HepG2 (cell line): ENCODE results near the gene TMC4. TPM values are rescaled to one million over a fixed set of nuclear protein-coding genes. Genes with fewer than 3 reads are reported as not detected.

ENCODE experiments used
- ATF7 ChIP-seq, 2 experiments: fragments of 450-650 bp in 1 of 2; sonication (generic) in 1 of 2; formaldehyde crosslinking in 1 of 2; IDR thresholded peaks; 2 replicates each; pipeline versions ENCODE4 v1.4.0 to v1.6.1; 2016 to 2020; ENCODE audit warnings: antibody characterized with exemption in 1 of 2, mild to moderate bottlenecking in 1 of 2, missing genetic modification reagents in 1 of 2
- CBFB ChIP-seq: sonication (generic); formaldehyde crosslinking; IDR thresholded peaks from 2 replicates; pipeline ENCODE4 v1.4.0; 2020; ENCODE audit warnings: missing genetic modification reagents
- DZIP1 ChIP-seq: sonication (generic); formaldehyde crosslinking; IDR thresholded peaks from 2 replicates; pipeline ENCODE4 v1.5.0; 2020; ENCODE audit warnings: mild to moderate bottlenecking, missing genetic modification reagents
- HOMEZ ChIP-seq: IDR thresholded peaks from 2 replicates; pipeline ENCODE4 v1.6.1; 2016; ENCODE audit warnings: low read depth
- HOXA9 ChIP-seq: sonication (generic); formaldehyde crosslinking; IDR thresholded peaks from 2 replicates; pipeline ENCODE4 v1.8.1; 2022; ENCODE audit warnings: missing genetic modification reagents, mild to moderate bottlenecking, moderate library complexity, borderline replicate concordance
- KDM2A ChIP-seq: sonication (generic); formaldehyde crosslinking; IDR thresholded peaks from 2 replicates; pipeline ENCODE4 v1.4.0; 2020; ENCODE audit warnings: low read depth, missing genetic modification reagents, borderline replicate concordance
- KDM5B ChIP-seq: sonication (generic); formaldehyde crosslinking; IDR thresholded peaks from 2 replicates; pipeline ENCODE4 v1.4.0; 2020; ENCODE audit warnings: missing genetic modification reagents, mild to moderate bottlenecking, borderline replicate concordance
- MAZ ChIP-seq, 2 experiments: sonication (generic) in 1 of 2; formaldehyde crosslinking in 1 of 2; IDR thresholded peaks; 2 replicates each; pipeline versions ENCODE4 v1.5.0 to v1.6.1; 2012 to 2020; ENCODE audit warnings: low read depth in 2 of 2, mild to moderate bottlenecking in 2 of 2, borderline replicate concordance in 1 of 2, improper control_type of control experiment in 1 of 2, low read length in 1 of 2, missing genetic modification reagents in 1 of 2, moderate library complexity in 1 of 2
- MYNN ChIP-seq: sonication (generic); formaldehyde crosslinking; IDR thresholded peaks from 2 replicates; pipeline ENCODE4 v1.4.0; 2020; ENCODE audit warnings: mild to moderate bottlenecking, low read depth, missing genetic modification reagents
- POLR2A ChIP-seq, 2 experiments: IDR thresholded peaks; 2 replicates each; pipeline ENCODE4 v1.6.1; 2011; ENCODE audit warnings: low read depth in 2 of 2, low read length in 2 of 2, mild to moderate bottlenecking in 1 of 2, moderate library complexity in 1 of 2; ENCODE audit not compliant: insufficient read depth in 1 of 2
- SMAD3 ChIP-seq: sonication (generic); formaldehyde crosslinking; IDR thresholded peaks from 2 replicates; pipeline ENCODE4 v1.4.0; 2020; ENCODE audit warnings: missing genetic modification reagents
- SOX6 ChIP-seq, 2 experiments: fragments of 450-650 bp in 1 of 2; sonication (generic) in 1 of 2; formaldehyde crosslinking in 1 of 2; IDR thresholded peaks; 2 replicates each; pipeline versions ENCODE4 v1.4.0 to v1.6.1; 2017 to 2020; ENCODE audit warnings: antibody characterized with exemption in 1 of 2, mild to moderate bottlenecking in 1 of 2, missing genetic modification reagents in 1 of 2
- TAF1 ChIP-seq: sonication (generic); formaldehyde crosslinking; IDR thresholded peaks from 2 replicates; pipeline ENCODE4 v1.4.0; 2020; ENCODE audit warnings: missing genetic modification reagents
- TBX2 ChIP-seq: sonication (generic); formaldehyde crosslinking; IDR thresholded peaks from 2 replicates; pipeline ENCODE4 v1.5.0; 2020; ENCODE audit warnings: missing genetic modification reagents, mild to moderate bottlenecking, borderline replicate concordance
- TSC22D2 ChIP-seq: sonication (generic); formaldehyde crosslinking; IDR thresholded peaks from 2 replicates; pipeline ENCODE4 v1.5.1; 2020; ENCODE audit warnings: missing genetic modification reagents, mild to moderate bottlenecking, borderline replicate concordance
- ZBTB38 ChIP-seq: sonication (generic); formaldehyde crosslinking; IDR thresholded peaks from 2 replicates; pipeline ENCODE4 v1.5.1; 2020; ENCODE audit warnings: mild to moderate bottlenecking, missing genetic modification reagents
- ZC3H13 ChIP-seq: sonication (generic); formaldehyde crosslinking; IDR thresholded peaks from 2 replicates; pipeline ENCODE4 v1.8.1; 2023; ENCODE audit warnings: mild to moderate bottlenecking, missing genetic modification reagents, moderate library complexity
- ZFAT ChIP-seq: sonication (generic); formaldehyde crosslinking; conservative IDR thresholded peaks from 2 replicates; pipeline ENCODE4 v1.8.1; 2023; ENCODE audit warnings: missing genetic modification reagents, inconsistent platforms
- ZNF12 ChIP-seq: sonication (generic); formaldehyde crosslinking; IDR thresholded peaks from 2 replicates; pipeline ENCODE4 v1.5.0; 2020; ENCODE audit warnings: missing genetic modification reagents
- ZNF263 ChIP-seq: sonication (generic); formaldehyde crosslinking; IDR thresholded peaks from 2 replicates; pipeline ENCODE4 v1.4.0; 2020; ENCODE audit warnings: missing genetic modification reagents
- ZNF282 ChIP-seq: fragments of 450-650 bp; IDR thresholded peaks from 2 replicates; pipeline ENCODE4 v1.6.1; 2018; ENCODE audit not compliant: partially characterized antibody
- ZNF33B ChIP-seq: sonication (generic); formaldehyde crosslinking; IDR thresholded peaks from 2 replicates; pipeline ENCODE4 v1.5.1; 2020; ENCODE audit warnings: mild to moderate bottlenecking, missing genetic modification reagents
- ZNF7 ChIP-seq: IDR thresholded peaks from 2 replicates; pipeline ENCODE4 v1.6.1; 2016; ENCODE audit warnings: missing biosample characterization, missing genetic modification reagents
- ZNF788 ChIP-seq: sonication (generic); formaldehyde crosslinking; IDR thresholded peaks from 2 replicates; pipeline ENCODE4 v1.5.0; 2020; ENCODE audit warnings: mild to moderate bottlenecking, missing genetic modification reagents, borderline replicate concordance
- ZSCAN12 ChIP-seq: sonication (generic); formaldehyde crosslinking; IDR thresholded peaks from 2 replicates; pipeline ENCODE4 v1.9.0; 2021; ENCODE audit warnings: mild to moderate bottlenecking, missing genetic modification reagents
- polyA plus RNA-seq, 8 experiments: library from polyadenylated mRNA; depleted of rRNA in 3 of 8; stranded (reverse) in 7 of 8; unstranded in 1 of 8; fragments of >200 nt; fragmentation: Illumina TruSeq in 4 of 8; extraction: Trizol in 4 of 8; gene quantifications; 2 replicates each; pipeline versions ENCODE4 v1.2.1 to v1.2.3, GENCODE V29; 2011 to 2016; ENCODE audit warnings: low read depth in 4 of 8, missing spikeins in 1 of 8, mixed read lengths in 1 of 8; ENCODE audit not compliant: insufficient read depth in 1 of 8
- total RNA-seq, 5 experiments: library from RNA; depleted of rRNA; stranded (reverse); fragments of >200 nt; fragmentation: Illumina TruSeq; extraction: Trizol; gene quantifications; 2 replicates each; pipeline ENCODE4 v1.2.3, GENCODE V29; 2016; ENCODE audit warnings: low read depth in 1 of 5

TMC4 gene
- total and polyA plus RNA-seq, 2 of the 13 experiments (the other 11 are each of a cell fraction or from before 2014, with no cell fraction given): 0.13 to 0.24 TPM

GRCh38 chr19:54191011-54191810, 18.3 kb upstream of the TMC4 start, which contains the start of gene TSEN34 (continued):
- no peak for TF ChIP-seq HOMEZ
- TF ChIP-seq CBFB (CRISPR knock-in tag): 0 out of 2 replicates have a peak, but pooled peaks have one; percentile 10
- TF ChIP-seq ZNF263 (CRISPR knock-in tag): 0 out of 2 replicates have a peak, but pooled peaks have one; percentile 16
- no peak for TF ChIP-seq ATF7 (IDR thresholded peaks at IDR 0.05)
- TF ChIP-seq ATF7 (CRISPR knock-in tag; IDR thresholded peaks at IDR 0.05): no peak
- peak; percentile 13; the same call in 1 of the 2 replicates for TF ChIP-seq MAZ (IDR thresholded peaks at IDR 0.05; ENCODE audit: borderline replicate concordance, low read depth, low read length)
- TF ChIP-seq MAZ (CRISPR knock-in tag; IDR thresholded peaks at IDR 0.05; ENCODE audit: low read depth): no peak; the same call in 1 of the 2 replicates
- TF ChIP-seq POLR2A (IDR thresholded peaks at IDR 0.05; ENCODE audit: insufficient read depth in 1 of 2, low read depth in 2 of 2, low read length in 2 of 2): peak; percentile 69 to 73
- 0 out of 2 replicates have a peak, but pooled peaks have one; percentile 19 for TF ChIP-seq ZNF788
- TF ChIP-seq TBX2: peak; percentile 28; the same call in 1 of the 2 replicates
- TF ChIP-seq ZC3H13 (CRISPR knock-in tag): peak; percentile 61; the same call in 1 of the 2 replicates
- peak; percentile 81; the same call in 1 of the 2 replicates for TF ChIP-seq KDM2A (CRISPR knock-in tag)
- TF ChIP-seq ZSCAN12: peak; percentile 21; the same call in 1 of the 2 replicates
- TF ChIP-seq HOXA9 (CRISPR knock-in tag): no peak; the same call in 1 of the 2 replicates
- peak; percentile 33; the same call in 1 of the 2 replicates for TF ChIP-seq DZIP1 (CRISPR knock-in tag)
- no peak for TF ChIP-seq ZNF12 (CRISPR knock-in tag)
- TF ChIP-seq ZNF33B (CRISPR knock-in tag): 0 out of 2 replicates have a peak, but pooled peaks have one; percentile 78
- TF ChIP-seq TAF1 (CRISPR knock-in tag): peak; percentile 57
- no peak for TF ChIP-seq SOX6 (IDR thresholded peaks at IDR 0.05)
- no peak for TF ChIP-seq SOX6 (CRISPR knock-in tag; IDR thresholded peaks at IDR 0.05)
- TF ChIP-seq TSC22D2 (CRISPR knock-in tag): 0 out of 2 replicates have a peak, but pooled peaks have one; percentile 9
- peak; percentile 54; the same call in 1 of the 2 replicates for TF ChIP-seq KDM5B (CRISPR knock-in tag)
- TF ChIP-seq ZNF282: no peak
- no peak for TF ChIP-seq ZFAT (CRISPR knock-in tag)
- no peak for TF ChIP-seq ZNF7 (CRISPR knock-in tag)
- no peak for TF ChIP-seq SMAD3 (CRISPR knock-in tag)
- peak; percentile 15; the same call in 1 of the 2 replicates for TF ChIP-seq ZBTB38
- TF ChIP-seq MYNN (CRISPR knock-in tag): no peak
